Measurements from ENCODE around the gene VPS26B. TPM values are rescaled to one million over a fixed set of nuclear protein-coding genes. Genes with fewer than 3 reads are reported as not detected.
"Not testable (repeated sequence)": the region's sequence is repeated elsewhere in the genome, so short reads cannot be mapped to it uniquely, and the experiment has no call there.

The VPS26B gene
- total RNA-seq, 2 donors from 2014 or later, result 32.5 to 33.6 TPM

DNA sequence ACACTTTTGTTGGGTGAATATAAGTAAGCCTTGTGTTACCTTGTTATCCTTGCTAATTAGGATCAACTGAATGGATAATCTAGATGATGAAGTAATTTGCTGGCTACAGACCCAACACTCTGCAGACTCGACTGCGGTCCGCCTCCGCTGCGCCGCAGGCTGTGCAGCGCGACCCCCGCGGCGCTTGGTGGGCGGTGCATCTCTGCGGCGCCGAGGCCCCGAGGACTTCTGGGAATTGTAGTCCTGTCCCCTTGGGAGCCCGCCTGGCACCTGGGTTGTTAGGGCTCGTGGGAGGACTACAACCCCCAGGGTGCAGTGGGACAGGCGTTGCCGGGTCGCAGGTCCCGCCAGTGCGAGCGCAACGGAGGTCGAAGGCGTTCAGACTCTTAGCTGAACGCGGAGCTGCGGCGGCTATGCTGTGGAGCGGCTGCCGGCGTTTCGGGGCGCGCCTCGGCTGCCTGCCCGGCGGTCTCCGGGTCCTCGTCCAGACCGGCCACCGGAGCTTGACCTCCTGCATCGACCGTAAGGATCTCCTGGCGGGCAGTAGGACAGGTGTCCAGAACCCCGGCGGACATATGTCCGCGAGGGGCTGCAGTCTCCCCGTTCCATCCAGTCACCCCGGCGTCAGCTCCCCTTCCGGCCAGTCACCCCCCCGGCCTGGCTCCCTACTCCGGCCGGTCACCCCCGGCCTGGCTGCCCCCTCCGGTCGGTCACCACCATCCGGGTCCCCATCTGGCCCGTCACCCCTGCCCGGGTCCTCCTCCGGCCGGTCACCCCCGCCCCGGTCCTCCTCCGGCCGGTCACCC lies 28.9 kb downstream of the VPS26B start, which contains the start of the genes ACAD8 and THYN1:
ACAD8 (plus strand) TSS at position 381 of the 806 bp plus-strand sequence; CDS start at position 414, 33 bp downstream.
THYN1 (minus strand) TSS at position 165 of the 806 bp plus-strand sequence. CDS start 470 bp downstream, outside the sequence.
- H3K36me3 ChIP-seq (ENCODE audit: control insufficient read depth, insufficient read depth, low read length), result peaks cover 30% of the 10 kb centered on the region
- Mint-ChIP-seq H3K4me3 (peak within 1 kb of the TSS; percentile 79), H3K27ac (peak within 1 kb of the TSS; percentile 77), H3K4me1 (peaks cover 20% of the 10 kb centered on the region), H3K27me3 (ENCODE audit: insufficient read depth) (no peaks in the 10 kb centered on the region), H3K36me3 (ENCODE audit: low read depth) (peaks cover 36% of the 10 kb centered on the region), H3K9me3 (no peaks in the 10 kb centered on the region)
- no peaks in the 10 kb centered on the region for H3K27me3 ChIP-seq (ENCODE audit: control insufficient read depth, insufficient read depth, low read length, poor library complexity, severe bottlenecking)
- H3K9ac ChIP-seq (ENCODE audit: extremely low read depth, low read length, poor library complexity, severe bottlenecking), result peak within 1 kb of the TSS; percentile 53
- peak; percentile 99 for DNase-seq
- TF ChIP-seq, protein P1, sequence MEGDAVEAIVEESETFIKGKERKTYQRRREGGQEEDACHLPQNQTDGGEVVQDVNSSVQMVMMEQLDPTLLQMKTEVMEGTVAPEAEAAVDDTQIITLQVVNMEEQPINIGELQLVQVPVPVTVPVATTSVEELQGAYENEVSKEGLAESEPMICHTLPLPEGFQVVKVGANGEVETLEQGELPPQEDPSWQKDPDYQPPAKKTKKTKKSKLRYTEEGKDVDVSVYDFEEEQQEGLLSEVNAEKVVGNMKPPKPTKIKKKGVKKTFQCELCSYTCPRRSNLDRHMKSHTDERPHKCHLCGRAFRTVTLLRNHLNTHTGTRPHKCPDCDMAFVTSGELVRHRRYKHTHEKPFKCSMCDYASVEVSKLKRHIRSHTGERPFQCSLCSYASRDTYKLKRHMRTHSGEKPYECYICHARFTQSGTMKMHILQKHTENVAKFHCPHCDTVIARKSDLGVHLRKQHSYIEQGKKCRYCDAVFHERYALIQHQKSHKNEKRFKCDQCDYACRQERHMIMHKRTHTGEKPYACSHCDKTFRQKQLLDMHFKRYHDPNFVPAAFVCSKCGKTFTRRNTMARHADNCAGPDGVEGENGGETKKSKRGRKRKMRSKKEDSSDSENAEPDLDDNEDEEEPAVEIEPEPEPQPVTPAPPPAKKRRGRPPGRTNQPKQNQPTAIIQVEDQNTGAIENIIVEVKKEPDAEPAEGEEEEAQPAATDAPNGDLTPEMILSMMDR (conservative IDR thresholded peaks at IDR 0.05), result no peak
- no peaks in the 10 kb centered on the region for H3K4me1 ChIP-seq (ENCODE audit: control insufficient read depth, insufficient read depth, low read length)
- H3K9me3 ChIP-seq (ENCODE audit: control insufficient read depth, low read length), result no peaks in the 10 kb centered on the region
- H3K4me3 ChIP-seq (ENCODE audit: low read length), result peak within 1 kb of the TSS; percentile 99
- no peak within 1 kb of the TSS for H3K27ac ChIP-seq (ENCODE audit: low read depth, low read length)
- 0% methylated on average over 21 to 70 of the region's 70 CpGs for WGBS, 2 experiments (ENCODE audit: insufficient coverage in 1 of 2, insufficient read length in 1 of 2)

GRCh38 chr11:134254433-134255183 lies 30.1 kb downstream of the VPS26B start:
- peak overlapping the region; percentile 99 for H3K4me3 ChIP-seq (ENCODE audit: low read length)
- peaks cover 20% of the 10 kb centered on the region for H3K4me1 Mint-ChIP-seq
- H3K9ac ChIP-seq (ENCODE audit: extremely low read depth, low read length, poor library complexity, severe bottlenecking), result no peak overlapping the region
- H3K27me3 Mint-ChIP-seq (ENCODE audit: insufficient read depth), result no peaks in the 10 kb centered on the region
- WGBS, 2 experiments (ENCODE audit: insufficient coverage in 1 of 2, insufficient read length in 1 of 2), result 82% methylated on average over 3 of the region's 3 CpGs; no CpG with 5 or more reads in 1 of the 2 experiments
- H3K27me3 ChIP-seq (ENCODE audit: control insufficient read depth, insufficient read depth, low read length, poor library complexity, severe bottlenecking), result no peaks in the 10 kb centered on the region
- H3K4me3 Mint-ChIP-seq, result peak overlapping the region; percentile 79
- DNase-seq, result no peak
- peaks cover 28% of the 10 kb centered on the region for H3K36me3 ChIP-seq (ENCODE audit: control insufficient read depth, insufficient read depth, low read length)
- H3K4me1 ChIP-seq (ENCODE audit: control insufficient read depth, insufficient read depth, low read length), result no peaks in the 10 kb centered on the region
- H3K27ac Mint-ChIP-seq, result no peak overlapping the region
- H3K36me3 Mint-ChIP-seq (ENCODE audit: low read depth), result peaks cover 34% of the 10 kb centered on the region
- H3K9me3 Mint-ChIP-seq, result no peaks in the 10 kb centered on the region
- TF ChIP-seq, protein P1 (conservative IDR thresholded peaks at IDR 0.05), result no peak
- no peaks in the 10 kb centered on the region for H3K9me3 ChIP-seq (ENCODE audit: control insufficient read depth, low read length)
- no peak overlapping the region for H3K27ac ChIP-seq (ENCODE audit: low read depth, low read length)

DNA sequence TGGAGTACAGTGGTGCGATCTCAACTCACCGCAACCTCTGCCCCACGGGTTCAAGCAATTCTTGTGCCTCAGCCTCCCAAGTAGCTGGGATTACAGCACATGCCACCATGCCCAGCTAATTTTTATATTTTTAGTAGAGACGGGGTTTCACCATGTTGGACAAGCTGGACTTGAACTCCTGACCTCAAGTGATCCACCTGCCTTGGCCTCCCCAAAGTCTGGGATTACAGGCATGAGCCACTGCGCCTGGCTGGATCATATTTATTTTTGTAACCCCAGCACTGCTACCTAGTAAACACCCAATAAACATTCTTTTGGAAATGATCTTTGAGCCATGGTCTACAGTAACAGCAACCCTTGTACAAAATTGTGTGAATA lies 30.7 kb downstream of the VPS26B start:
- not testable (repeated sequence) for H3K4me3 ChIP-seq (ENCODE audit: low read length); H3K27me3 Mint-ChIP-seq (ENCODE audit: insufficient read depth); H3K4me3 Mint-ChIP-seq; H3K9me3 Mint-ChIP-seq; H3K27me3 ChIP-seq (ENCODE audit: control insufficient read depth, insufficient read depth, low read length, poor library complexity, severe bottlenecking); DNase-seq; H3K9ac ChIP-seq (ENCODE audit: extremely low read depth, low read length, poor library complexity, severe bottlenecking); H3K27ac Mint-ChIP-seq; H3K9me3 ChIP-seq (ENCODE audit: control insufficient read depth, low read length); H3K27ac ChIP-seq (ENCODE audit: low read depth, low read length); H3K4me1 ChIP-seq (ENCODE audit: control insufficient read depth, insufficient read depth, low read length)
- peaks cover 28% of the 10 kb centered on the region for H3K36me3 ChIP-seq (ENCODE audit: control insufficient read depth, insufficient read depth, low read length)
- H3K4me1 Mint-ChIP-seq, result peaks cover 20% of the 10 kb centered on the region
- 97 to 98% methylated on average over 4 to 5 of the region's 5 CpGs for WGBS, 2 experiments (ENCODE audit: insufficient coverage in 1 of 2, insufficient read length in 1 of 2)
- H3K36me3 Mint-ChIP-seq (ENCODE audit: low read depth), result peaks cover 33% of the 10 kb centered on the region

Measured in endodermal cell (in vitro differentiated cells).